GM12891 (cell line): ENCODE results near the gene TMEM74B.

ENCODE experiments used
- PAX5 ChIP-seq: IDR thresholded peaks from 2 replicates; pipeline ENCODE4 v1.6.1; 2011; ENCODE audit warnings: low read length, moderate library complexity, mild to moderate bottlenecking; ENCODE audit not compliant: insufficient read depth, severe bottlenecking
- POLR2A ChIP-seq: IDR thresholded peaks from 2 replicates; pipeline ENCODE4 v1.6.1; 2011; ENCODE audit warnings: low read depth, low read length, control low read depth
- POLR2AphosphoS5 ChIP-seq: IDR thresholded peaks from 2 replicates; pipeline ENCODE4 v1.6.1; 2011; ENCODE audit warnings: low read depth, low read length, control low read depth
- POU2F2 ChIP-seq: IDR thresholded peaks from 2 replicates; pipeline ENCODE4 v1.6.1; 2011; ENCODE audit warnings: low read depth, mild to moderate bottlenecking, control low read depth, low read length, moderate library complexity
- SPI1 ChIP-seq: IDR thresholded peaks from 2 replicates; pipeline ENCODE4 v1.6.1; 2011; ENCODE audit warnings: low read depth, low read length, control low read depth
- TAF1 ChIP-seq: IDR thresholded peaks from 2 replicates; pipeline ENCODE4 v1.6.1; 2011; ENCODE audit warnings: low read depth, low read length, control low read depth

GRCh38 chr20:1146957-1147356 lies 37.8 kb downstream of the TMEM74B start:
- TF ChIP-seq POLR2A (no peak), TAF1 (no peak), POLR2AphosphoS5 (no peak), SPI1 (no peak), PAX5 (no peak), POU2F2 (no peak)
